ENCODE data around the gene CFAP46. TPM values are rescaled to one million over a fixed set of nuclear protein-coding genes. Genes with fewer than 3 reads are reported as not detected.

Gene CFAP46
- total RNA-seq, 3 donors from 2014 or later, result 0.78 to 1.0 TPM; not detected in 1

DNA sequence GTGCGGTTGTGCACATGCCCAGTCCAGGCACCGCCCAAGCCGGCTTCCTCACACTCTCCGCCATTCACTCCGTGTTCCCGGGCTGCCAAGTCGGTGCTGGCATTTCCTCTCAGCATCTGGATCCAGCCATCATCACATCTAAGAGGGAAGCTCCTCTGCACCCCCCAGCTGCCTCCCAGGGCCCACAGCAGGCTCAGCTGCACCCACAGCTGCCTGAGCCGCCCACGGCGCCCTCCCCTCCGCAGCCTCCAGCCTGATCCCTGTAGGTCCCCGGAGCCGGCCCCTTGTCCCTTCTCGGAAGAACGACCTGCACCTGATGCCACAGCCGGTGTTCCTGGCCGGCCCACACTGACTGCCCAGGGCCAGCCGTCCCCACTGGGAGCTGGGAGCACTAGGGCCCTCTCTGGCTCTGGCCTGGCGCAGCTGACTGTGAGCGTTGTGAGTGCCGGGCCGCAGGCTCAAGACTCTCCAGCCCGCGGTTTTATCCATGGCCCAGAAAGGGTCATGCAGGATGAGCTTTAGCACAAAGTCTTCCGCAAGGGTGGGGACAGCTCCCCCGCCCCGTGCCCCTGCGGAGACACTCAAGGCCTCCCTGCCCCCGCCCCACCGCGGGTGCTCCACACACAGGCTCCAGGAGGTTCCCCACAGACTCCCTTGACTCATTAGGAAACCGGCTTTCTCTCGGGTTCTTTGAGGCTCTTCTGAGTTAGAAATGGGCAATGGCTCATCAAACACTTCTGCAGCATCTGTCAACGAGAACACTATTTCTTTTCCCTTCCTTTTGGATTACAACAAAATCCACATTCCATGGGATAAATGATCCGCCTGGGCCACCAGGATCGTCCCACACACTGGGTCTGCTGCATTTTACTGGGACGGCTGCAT, 31.2 kb downstream of the CFAP46 start:
- intact Hi-C loops (cut with DNase I, micrococcal nuclease), result no loop called here
- H3K4me1 ChIP-seq (ENCODE audit: low read depth), result no peaks in the 10 kb centered on the region
- DNase-seq (peak in 1 of 3 donors; percentile 10), ATAC-seq (no peak)
- no peak overlapping the region for H3K4me3 ChIP-seq
- no peaks in the 10 kb centered on the region for H3K36me3 ChIP-seq (ENCODE audit: low read depth)
- H3K9me3 ChIP-seq, result no peaks in the 10 kb centered on the region
- TF ChIP-seq, protein P1, sequence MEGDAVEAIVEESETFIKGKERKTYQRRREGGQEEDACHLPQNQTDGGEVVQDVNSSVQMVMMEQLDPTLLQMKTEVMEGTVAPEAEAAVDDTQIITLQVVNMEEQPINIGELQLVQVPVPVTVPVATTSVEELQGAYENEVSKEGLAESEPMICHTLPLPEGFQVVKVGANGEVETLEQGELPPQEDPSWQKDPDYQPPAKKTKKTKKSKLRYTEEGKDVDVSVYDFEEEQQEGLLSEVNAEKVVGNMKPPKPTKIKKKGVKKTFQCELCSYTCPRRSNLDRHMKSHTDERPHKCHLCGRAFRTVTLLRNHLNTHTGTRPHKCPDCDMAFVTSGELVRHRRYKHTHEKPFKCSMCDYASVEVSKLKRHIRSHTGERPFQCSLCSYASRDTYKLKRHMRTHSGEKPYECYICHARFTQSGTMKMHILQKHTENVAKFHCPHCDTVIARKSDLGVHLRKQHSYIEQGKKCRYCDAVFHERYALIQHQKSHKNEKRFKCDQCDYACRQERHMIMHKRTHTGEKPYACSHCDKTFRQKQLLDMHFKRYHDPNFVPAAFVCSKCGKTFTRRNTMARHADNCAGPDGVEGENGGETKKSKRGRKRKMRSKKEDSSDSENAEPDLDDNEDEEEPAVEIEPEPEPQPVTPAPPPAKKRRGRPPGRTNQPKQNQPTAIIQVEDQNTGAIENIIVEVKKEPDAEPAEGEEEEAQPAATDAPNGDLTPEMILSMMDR (IDR thresholded peaks at IDR 0.05), result no peak

DNA sequence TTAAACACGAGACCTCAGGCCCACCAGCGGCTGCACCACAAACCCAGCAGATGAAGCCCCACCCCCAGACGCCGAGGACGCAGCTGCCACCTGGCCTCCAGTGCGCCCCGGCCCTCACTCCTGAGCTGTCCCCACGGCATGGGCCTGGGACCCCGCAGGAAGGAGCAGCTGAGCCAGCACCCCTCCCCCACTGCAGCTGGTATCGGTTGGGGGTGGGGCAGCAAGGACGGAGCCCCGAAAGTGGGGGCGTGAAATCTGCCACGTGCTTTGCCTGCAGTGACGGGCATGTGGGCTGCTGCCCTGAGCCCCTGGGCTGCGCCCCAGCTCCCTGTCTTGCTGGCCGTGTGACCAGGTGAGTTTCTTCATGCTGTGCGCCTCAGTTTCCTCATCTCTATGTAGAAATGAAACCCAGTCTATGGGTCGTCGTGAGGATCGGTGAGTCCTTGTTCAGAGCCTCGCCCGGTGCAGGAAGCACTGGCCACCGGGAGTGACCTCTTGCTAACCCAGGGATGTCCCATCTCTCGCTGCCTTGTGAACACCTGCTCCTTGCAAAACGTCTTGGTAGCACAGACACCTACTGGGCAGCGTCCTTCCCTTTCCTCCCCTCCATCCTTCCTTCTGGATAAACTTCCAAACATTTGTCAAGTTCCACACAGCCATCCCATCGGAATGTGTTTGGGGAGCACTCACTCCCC, 32.0 kb downstream of the CFAP46 start:
- DNase-seq (peak in 1 of 3 donors; percentile 4), ATAC-seq (no peak)
- H3K36me3 ChIP-seq (ENCODE audit: low read depth), result no peaks in the 10 kb centered on the region
- H3K9me3 ChIP-seq, result no peaks in the 10 kb centered on the region
- TF ChIP-seq, protein P1 (IDR thresholded peaks at IDR 0.05), result no peak
- intact Hi-C loops (cut with DNase I, micrococcal nuclease), result no loop called here
- no peaks in the 10 kb centered on the region for H3K4me1 ChIP-seq (ENCODE audit: low read depth)
- no peak overlapping the region for H3K4me3 ChIP-seq

DNA sequence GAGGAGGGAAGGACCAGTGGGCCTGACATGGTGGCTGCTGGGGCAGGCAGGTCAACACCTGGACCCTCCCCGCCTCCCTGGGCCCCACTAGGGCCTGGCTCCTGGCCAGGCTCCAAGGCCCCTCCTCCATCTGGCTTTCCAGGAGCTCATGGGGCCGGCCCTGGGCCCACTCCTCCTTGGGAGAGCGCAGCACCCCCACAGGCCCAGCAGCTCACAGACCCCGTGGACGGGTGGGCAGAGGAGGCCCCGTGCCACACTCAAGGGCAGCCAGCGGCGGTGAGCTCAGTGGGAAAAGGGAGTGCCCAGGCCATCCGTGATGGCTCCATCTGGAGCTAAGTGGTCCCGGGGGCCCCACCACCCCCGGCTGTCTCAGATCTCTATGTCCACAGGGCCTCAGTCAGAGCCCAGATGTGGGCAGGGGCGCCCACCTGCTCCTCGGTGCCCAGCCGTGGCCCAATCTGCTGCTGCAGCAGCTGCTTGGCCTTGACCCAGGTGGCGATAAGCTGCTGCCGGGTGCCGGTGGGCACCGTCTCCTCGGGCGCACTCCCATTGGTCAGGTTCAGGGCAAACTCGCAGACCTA, 32.8 kb downstream of the CFAP46 start:
- no peak for ATAC-seq
- intact Hi-C loops (cut with DNase I, micrococcal nuclease), result no loop called here

DNA sequence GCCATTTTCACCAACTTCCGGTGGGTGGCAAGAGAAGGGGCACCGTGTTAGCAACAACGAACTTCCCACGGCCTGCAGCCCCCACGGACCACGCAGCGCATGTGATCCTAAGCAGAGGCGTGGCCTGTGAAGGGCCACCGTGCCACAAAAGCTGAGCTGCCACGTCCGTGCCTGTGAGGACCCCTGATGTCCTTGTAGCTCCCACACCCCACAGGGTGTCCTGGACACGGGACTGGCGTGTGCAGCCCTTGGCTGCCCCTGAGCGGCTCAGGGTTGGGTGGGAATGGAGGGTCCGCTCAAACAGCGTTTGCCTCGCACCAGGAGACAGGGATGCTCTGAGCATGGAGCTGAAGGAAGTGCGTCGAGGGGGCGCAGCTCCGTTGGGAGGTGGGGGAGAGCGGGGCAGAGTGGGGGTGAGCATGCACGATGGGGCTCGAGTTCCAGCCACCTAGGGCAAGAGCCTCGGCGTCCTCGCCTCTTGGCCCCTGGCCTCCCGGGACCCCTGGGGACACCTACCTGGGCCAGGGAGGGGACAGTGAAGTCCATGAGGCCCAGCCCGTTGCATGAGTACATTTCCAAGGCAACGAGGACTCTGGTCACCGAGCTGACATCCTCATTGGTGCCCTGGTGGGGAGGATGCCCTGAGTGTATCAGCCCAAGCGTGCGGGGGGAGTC, 33.6 kb downstream of the CFAP46 start:
- H3K36me3 ChIP-seq (ENCODE audit: low read depth), result no peaks in the 10 kb centered on the region
- TF ChIP-seq, protein P1 (IDR thresholded peaks at IDR 0.05), result no peak
- no peaks in the 10 kb centered on the region for H3K4me1 ChIP-seq (ENCODE audit: low read depth)
- DNase-seq (peak in 1 of 3 donors; percentile 29), ATAC-seq (no peak)
- intact Hi-C loops (cut with DNase I, micrococcal nuclease), result no loop called here
- no peaks in the 10 kb centered on the region for H3K9me3 ChIP-seq
- no peak overlapping the region for H3K4me3 ChIP-seq

More for the DNA sequence above, 32.8 kb downstream of the CFAP46 start:
- Histone ChIP-seq H3K4me3 (no peak overlapping the region), H3K36me3 (ENCODE audit: low read depth) (no peaks in the 10 kb centered on the region), H3K9me3 (no peaks in the 10 kb centered on the region), H3K4me1 (ENCODE audit: low read depth) (no peaks in the 10 kb centered on the region)
- DNase-seq, result peak in 1 of 3 donors; percentile 36
- TF ChIP-seq, protein P1 (IDR thresholded peaks at IDR 0.05), result no peak

Data from mucosa of descending colon (tissue), 3 donors.